Type B pancreatic cell (in vitro differentiated cells): Measurements from ENCODE around the gene DAPK2. TPM values are rescaled to one million over a fixed set of nuclear protein-coding genes. Genes with fewer than 3 reads are reported as not detected.

ENCODE experiments used
- DNase-seq: peaks from one replicate; pipeline ENCODE4 v3.0.0; 2021; ENCODE audit warnings: mixed read lengths; ENCODE audit not compliant: unreplicated experiment; ENCODE audit errors: extremely low spot score
- H3K27ac Mint-ChIP-seq: 2 replicates; pipeline ENCODE4 v1.8.0; 2021; ENCODE audit warnings: mild to moderate bottlenecking, mixed read lengths
- H3K27me3 Mint-ChIP-seq: 2 replicates; pipeline ENCODE4 v1.8.0; 2021; ENCODE audit warnings: mixed read lengths
- H3K36me3 Mint-ChIP-seq: 2 replicates; pipeline ENCODE4 v1.8.0; 2021; ENCODE audit warnings: mixed read lengths
- H3K4me1 Mint-ChIP-seq: one replicate; pipeline ENCODE4 v1.8.0; 2021; ENCODE audit warnings: mixed read lengths; ENCODE audit not compliant: unreplicated experiment
- H3K4me3 Mint-ChIP-seq: 2 replicates; pipeline ENCODE4 v1.8.0; 2021; ENCODE audit warnings: mild to moderate bottlenecking, mixed read lengths
- H3K9me3 Mint-ChIP-seq: 2 replicates; pipeline ENCODE4 v1.8.0; 2021; ENCODE audit warnings: mixed read lengths
- total RNA-seq: library from RNA; stranded (reverse); gene quantifications from 2 replicates; pipeline ENCODE4 v1.2.1, GENCODE V29; 2021; ENCODE audit warnings: low replicate concordance
- TF ChIP-seq, protein P1 (sequence below): fragments of 200-600 bp; sonication (generic); conservative IDR thresholded peaks from 2 replicates; pipeline ENCODE4 v1.5.0; 2021; ENCODE audit warnings: antibody characterized with exemption, mild to moderate bottlenecking

The DAPK2 gene
- total RNA-seq, 1 donor from 2014 or later: 5.0 TPM

DNA sequence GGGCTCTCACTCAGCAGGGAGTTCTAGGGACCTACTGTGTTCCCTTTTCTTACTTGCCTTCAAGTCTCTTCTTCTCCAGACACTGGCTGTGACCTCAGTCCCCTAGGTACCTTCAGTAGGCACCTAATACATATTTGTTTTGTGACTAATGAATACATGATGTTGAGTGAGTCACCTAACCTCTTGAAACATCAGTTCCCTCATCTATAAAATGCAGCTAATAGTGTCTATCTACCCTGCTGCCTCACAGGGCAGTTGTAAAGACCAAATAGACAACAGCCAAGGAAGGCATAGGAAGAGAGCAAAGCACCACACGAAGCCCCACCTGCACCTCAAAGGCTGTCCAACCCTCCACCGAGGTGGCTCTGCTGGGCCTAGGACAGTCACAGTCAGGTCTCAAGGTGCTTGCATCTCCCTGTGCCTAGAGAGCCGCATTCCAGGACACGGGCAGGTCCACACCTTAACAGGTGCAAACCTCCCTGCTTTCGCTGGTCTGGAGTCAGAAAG lies 29.1 kb downstream of the DAPK2 start:
- H3K36me3 Mint-ChIP-seq: no peaks in the 10 kb centered on the region
- H3K4me1 Mint-ChIP-seq: peaks cover 8% of the 10 kb centered on the region
- DNase-seq: no peak
- no peak overlapping the region for H3K4me3 Mint-ChIP-seq
- H3K27ac Mint-ChIP-seq: no peak overlapping the region
- H3K9me3 Mint-ChIP-seq: no peaks in the 10 kb centered on the region
- TF ChIP-seq, protein P1, sequence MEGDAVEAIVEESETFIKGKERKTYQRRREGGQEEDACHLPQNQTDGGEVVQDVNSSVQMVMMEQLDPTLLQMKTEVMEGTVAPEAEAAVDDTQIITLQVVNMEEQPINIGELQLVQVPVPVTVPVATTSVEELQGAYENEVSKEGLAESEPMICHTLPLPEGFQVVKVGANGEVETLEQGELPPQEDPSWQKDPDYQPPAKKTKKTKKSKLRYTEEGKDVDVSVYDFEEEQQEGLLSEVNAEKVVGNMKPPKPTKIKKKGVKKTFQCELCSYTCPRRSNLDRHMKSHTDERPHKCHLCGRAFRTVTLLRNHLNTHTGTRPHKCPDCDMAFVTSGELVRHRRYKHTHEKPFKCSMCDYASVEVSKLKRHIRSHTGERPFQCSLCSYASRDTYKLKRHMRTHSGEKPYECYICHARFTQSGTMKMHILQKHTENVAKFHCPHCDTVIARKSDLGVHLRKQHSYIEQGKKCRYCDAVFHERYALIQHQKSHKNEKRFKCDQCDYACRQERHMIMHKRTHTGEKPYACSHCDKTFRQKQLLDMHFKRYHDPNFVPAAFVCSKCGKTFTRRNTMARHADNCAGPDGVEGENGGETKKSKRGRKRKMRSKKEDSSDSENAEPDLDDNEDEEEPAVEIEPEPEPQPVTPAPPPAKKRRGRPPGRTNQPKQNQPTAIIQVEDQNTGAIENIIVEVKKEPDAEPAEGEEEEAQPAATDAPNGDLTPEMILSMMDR: no peak
- peaks cover 5% of the 10 kb centered on the region for H3K27me3 Mint-ChIP-seq

- Mint-ChIP-seq H3K9me3 (no peaks in the 10 kb centered on the region), H3K27me3 (peaks cover 4% of the 10 kb centered on the region), H3K36me3 (no peaks in the 10 kb centered on the region), H3K27ac (no peak overlapping the region), H3K4me1 (peaks cover 12% of the 10 kb centered on the region), H3K4me3 (no peak overlapping the region)
- DNase-seq: no peak
- TF ChIP-seq, protein P1: no peak
Observed at GRCh38 chr15:64016257-64016656, 30.0 kb downstream of the DAPK2 start.

- Mint-ChIP-seq H3K9me3 (no peaks in the 10 kb centered on the region), H3K27me3 (peaks cover 4% of the 10 kb centered on the region), H3K27ac (no peak overlapping the region), H3K4me3 (no peak overlapping the region), H3K4me1 (peaks cover 12% of the 10 kb centered on the region), H3K36me3 (no peaks in the 10 kb centered on the region)
- no peak for DNase-seq
- TF ChIP-seq, protein P1: no peak
Observed at GRCh38 chr15:64014995-64015394, 31.3 kb downstream of the DAPK2 start.

DNA sequence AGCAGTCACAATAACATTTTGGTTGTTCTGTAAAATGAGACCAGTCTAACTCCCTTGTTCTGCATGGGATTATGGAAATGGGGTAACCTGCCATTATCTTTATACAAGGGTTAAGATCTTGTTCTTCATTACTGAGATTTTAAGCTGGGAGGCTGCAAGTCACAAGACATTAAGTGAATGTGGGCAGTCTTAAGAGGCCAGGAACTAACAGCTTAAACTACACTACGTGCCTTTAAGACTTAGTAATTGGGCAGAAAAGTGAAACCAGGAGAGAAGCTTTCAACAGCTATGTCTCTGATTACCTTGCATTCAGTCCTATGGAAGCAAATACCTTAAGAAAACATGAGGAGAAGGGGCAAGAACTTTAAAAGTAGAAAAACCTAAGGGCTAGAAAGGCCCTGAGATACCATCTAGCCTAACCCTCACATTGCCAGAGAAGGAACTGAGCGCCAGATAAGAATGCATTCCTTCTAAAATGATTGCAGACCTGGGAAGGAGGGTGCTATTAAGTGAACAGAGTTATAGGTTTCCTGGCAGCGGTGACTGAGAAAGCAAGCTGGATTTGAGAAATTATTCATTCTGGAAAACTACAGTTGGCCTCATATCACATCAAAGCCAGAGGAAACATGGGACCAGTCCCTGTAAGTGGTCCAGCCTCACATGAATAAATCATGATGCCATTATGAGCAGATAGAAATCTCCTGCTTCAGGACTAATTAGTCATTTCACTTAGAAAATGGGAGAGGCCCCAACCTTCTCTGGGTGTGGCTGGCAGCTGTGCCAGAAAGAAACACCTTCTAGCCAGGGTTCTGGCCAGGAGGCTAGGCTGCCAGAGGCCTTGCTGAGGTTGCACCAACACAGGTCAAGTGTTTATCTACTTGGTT lies 32.9 kb downstream of the DAPK2 start:
- peak overlapping the region; percentile 53 for H3K27ac Mint-ChIP-seq
- peaks cover 12% of the 10 kb centered on the region for H3K4me1 Mint-ChIP-seq
- no peaks in the 10 kb centered on the region for H3K9me3 Mint-ChIP-seq
- DNase-seq: no peak
- peak overlapping the region; percentile 0 for H3K4me3 Mint-ChIP-seq
- peaks cover 4% of the 10 kb centered on the region for H3K27me3 Mint-ChIP-seq
- no peaks in the 10 kb centered on the region for H3K36me3 Mint-ChIP-seq
- TF ChIP-seq, protein P1: no peak

GRCh38 chr15:64011736-64012135 lies 34.5 kb downstream of the DAPK2 start:
- no peak overlapping the region for H3K27ac Mint-ChIP-seq
- H3K4me1 Mint-ChIP-seq: peaks cover 12% of the 10 kb centered on the region
- no peaks in the 10 kb centered on the region for H3K9me3 Mint-ChIP-seq
- peaks cover 4% of the 10 kb centered on the region for H3K27me3 Mint-ChIP-seq
- H3K36me3 Mint-ChIP-seq: no peaks in the 10 kb centered on the region
- DNase-seq: no peak
- no peak overlapping the region for H3K4me3 Mint-ChIP-seq
- TF ChIP-seq, protein P1: no peak
